ENCODE data around the gene HPCA.

Gene HPCA

GRCh38 chr1:32878637-32879041 lies 7.7 kb upstream of the HPCA start:
- H3K27me3 ChIP-seq (ENCODE audit: insufficient read depth, low read length, poor library complexity), result no peaks in the 10 kb centered on the region
- no peaks in the 10 kb centered on the region for H3K36me3 ChIP-seq (ENCODE audit: control insufficient read depth, insufficient read depth, low read length)
- H4K8ac ChIP-seq (ENCODE audit: low read depth, low read length), result no peak overlapping the region
- H4K5ac ChIP-seq (ENCODE audit: low read length), result no peak overlapping the region
- H3K9ac ChIP-seq (ENCODE audit: low read length), result no peak overlapping the region
- H3K18ac ChIP-seq (ENCODE audit: low read length), result no peak overlapping the region
- DNase-seq, result no peak
- WGBS (ENCODE audit: extremely low coverage, insufficient coverage, low lambda C conversion rate), result no CpG with 5 or more reads among the region's 5 CpGs
- H3K4me2 ChIP-seq (ENCODE audit: low read length), result no peak overlapping the region
- no peak overlapping the region for H3K4ac ChIP-seq (ENCODE audit: low read depth, low read length)
- H3K79me1 ChIP-seq (ENCODE audit: low read length), result no peaks in the 10 kb centered on the region
- H2AK5ac ChIP-seq (ENCODE audit: low read length), result no peak overlapping the region
- H3K4me3 ChIP-seq (ENCODE audit: low read length), result no peak overlapping the region
- no peak overlapping the region for H2BK5ac ChIP-seq (ENCODE audit: low read length)
- no peak overlapping the region for H3K56ac ChIP-seq (ENCODE audit: low read length)
- H3K4me1 ChIP-seq (ENCODE audit: control insufficient read depth, low read depth, low read length), result peaks cover 5% of the 10 kb centered on the region
- H2BK15ac ChIP-seq (replicated peaks; ENCODE audit: low read depth), result no peak overlapping the region
- H3K23ac ChIP-seq (ENCODE audit: low read length), result no peak overlapping the region
- H3K79me2 ChIP-seq (ENCODE audit: control insufficient read depth, insufficient read depth, low read length), result no peaks in the 10 kb centered on the region
- no peak overlapping the region for H2BK120ac ChIP-seq (ENCODE audit: low read depth, low read length)
- H3K27ac ChIP-seq (ENCODE audit: low read depth, low read length), result no peak overlapping the region

DNA sequence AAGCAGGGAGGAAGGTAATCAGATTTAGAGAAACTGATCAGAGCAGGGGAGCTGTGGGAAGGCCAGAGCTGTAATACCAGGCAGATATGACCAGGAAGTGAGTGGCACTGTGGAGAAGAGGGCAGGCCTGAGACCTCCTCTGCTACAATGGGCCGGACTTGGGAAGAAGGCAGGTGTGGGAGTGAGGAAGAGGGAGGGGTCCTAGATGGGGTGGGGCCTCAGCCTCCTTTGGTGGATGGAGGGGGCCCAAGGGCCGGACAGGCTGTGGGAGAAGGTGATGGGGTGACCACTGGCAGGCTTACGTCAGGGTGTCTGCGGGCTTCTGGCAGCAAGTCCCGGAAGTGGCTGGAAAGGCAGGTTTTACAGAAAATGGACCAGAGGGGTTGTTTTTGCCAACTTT lies 5.0 kb upstream of the HPCA start:
- Histone ChIP-seq H3K9ac (ENCODE audit: low read length) (no peak overlapping the region), H3K27me3 (ENCODE audit: insufficient read depth, low read length, poor library complexity) (peaks cover 3% of the 10 kb centered on the region), H4K8ac (ENCODE audit: low read depth, low read length) (no peak overlapping the region), H3K4me1 (ENCODE audit: control insufficient read depth, low read depth, low read length) (peaks cover 2% of the 10 kb centered on the region), H3K79me2 (ENCODE audit: control insufficient read depth, insufficient read depth, low read length) (no peaks in the 10 kb centered on the region), H3K23ac (ENCODE audit: low read length) (no peak overlapping the region), H2AK5ac (ENCODE audit: low read length) (no peak overlapping the region), H3K36me3 (ENCODE audit: control insufficient read depth, insufficient read depth, low read length) (no peaks in the 10 kb centered on the region), H3K4me3 (ENCODE audit: low read length) (no peak overlapping the region), H2BK5ac (ENCODE audit: low read length) (no peak overlapping the region), H3K56ac (ENCODE audit: low read length) (no peak overlapping the region), H4K5ac (ENCODE audit: low read length) (no peak overlapping the region), H3K4me2 (ENCODE audit: low read length) (no peak overlapping the region), H2BK120ac (ENCODE audit: low read depth, low read length) (no peak overlapping the region), H3K4ac (ENCODE audit: low read depth, low read length) (no peak overlapping the region), H2BK15ac (replicated peaks; ENCODE audit: low read depth) (no peak overlapping the region), H3K18ac (ENCODE audit: low read length) (no peak overlapping the region), H3K27ac (ENCODE audit: low read depth, low read length) (no peak overlapping the region), H3K79me1 (ENCODE audit: low read length) (no peaks in the 10 kb centered on the region)
- no CpG with 5 or more reads among the region's 5 CpGs for WGBS (ENCODE audit: extremely low coverage, insufficient coverage, low lambda C conversion rate)
- no peak for DNase-seq

- no peak overlapping the region for H3K56ac ChIP-seq (ENCODE audit: low read length)
- H4K8ac ChIP-seq (ENCODE audit: low read depth, low read length), result no peak overlapping the region
- H3K27ac ChIP-seq (ENCODE audit: low read depth, low read length), result no peak overlapping the region
- no peak overlapping the region for H3K23ac ChIP-seq (ENCODE audit: low read length)
- no peak overlapping the region for H2BK15ac ChIP-seq (replicated peaks; ENCODE audit: low read depth)
- no peak overlapping the region for H2AK5ac ChIP-seq (ENCODE audit: low read length)
- H3K4ac ChIP-seq (ENCODE audit: low read depth, low read length), result no peak overlapping the region
- no peaks in the 10 kb centered on the region for H3K79me2 ChIP-seq (ENCODE audit: control insufficient read depth, insufficient read depth, low read length)
- no peak overlapping the region for H3K4me2 ChIP-seq (ENCODE audit: low read length)
- H2BK120ac ChIP-seq (ENCODE audit: low read depth, low read length), result no peak overlapping the region
- peaks cover 3% of the 10 kb centered on the region for H3K27me3 ChIP-seq (ENCODE audit: insufficient read depth, low read length, poor library complexity)
- no CpG with 5 or more reads among the region's 22 CpGs for WGBS (ENCODE audit: extremely low coverage, insufficient coverage, low lambda C conversion rate)
- H3K4me1 ChIP-seq (ENCODE audit: control insufficient read depth, low read depth, low read length), result no peaks in the 10 kb centered on the region
- no peak overlapping the region for H3K4me3 ChIP-seq (ENCODE audit: low read length)
- no peak overlapping the region for H3K18ac ChIP-seq (ENCODE audit: low read length)
- no peak overlapping the region for H4K5ac ChIP-seq (ENCODE audit: low read length)
- H3K9ac ChIP-seq (ENCODE audit: low read length), result no peak overlapping the region
- no peak for DNase-seq
- H2BK5ac ChIP-seq (ENCODE audit: low read length), result no peak overlapping the region
- H3K36me3 ChIP-seq (ENCODE audit: control insufficient read depth, insufficient read depth, low read length), result no peaks in the 10 kb centered on the region
- no peaks in the 10 kb centered on the region for H3K79me1 ChIP-seq (ENCODE audit: low read length)
These were observed 4.1 kb upstream of the HPCA start for GRCh38 chr1:32881871-32882850.

GRCh38 chr1:32883338-32884031 lies 2.8 kb upstream of the HPCA start:
- Histone ChIP-seq H2BK15ac (replicated peaks; ENCODE audit: low read depth) (no peak overlapping the region), H3K27ac (ENCODE audit: low read depth, low read length) (no peak overlapping the region), H3K56ac (ENCODE audit: low read length) (no peak overlapping the region), H3K27me3 (ENCODE audit: insufficient read depth, low read length, poor library complexity) (peaks cover 3% of the 10 kb centered on the region), H2BK120ac (ENCODE audit: low read depth, low read length) (no peak overlapping the region), H3K9ac (ENCODE audit: low read length) (no peak overlapping the region), H2AK5ac (ENCODE audit: low read length) (no peak overlapping the region), H4K5ac (ENCODE audit: low read length) (no peak overlapping the region), H3K4me1 (ENCODE audit: control insufficient read depth, low read depth, low read length) (no peaks in the 10 kb centered on the region), H3K79me2 (ENCODE audit: control insufficient read depth, insufficient read depth, low read length) (no peaks in the 10 kb centered on the region), H3K4ac (ENCODE audit: low read depth, low read length) (no peak overlapping the region), H4K8ac (ENCODE audit: low read depth, low read length) (no peak overlapping the region), H2BK5ac (ENCODE audit: low read length) (no peak overlapping the region), H3K23ac (ENCODE audit: low read length) (no peak overlapping the region), H3K18ac (ENCODE audit: low read length) (no peak overlapping the region), H3K36me3 (ENCODE audit: control insufficient read depth, insufficient read depth, low read length) (no peaks in the 10 kb centered on the region), H3K4me2 (ENCODE audit: low read length) (no peak overlapping the region), H3K4me3 (ENCODE audit: low read length) (no peak overlapping the region), H3K79me1 (ENCODE audit: low read length) (no peaks in the 10 kb centered on the region)
- no CpG with 5 or more reads among the region's 7 CpGs for WGBS (ENCODE audit: extremely low coverage, insufficient coverage, low lambda C conversion rate)
- no peak for DNase-seq

GRCh38 chr1:32884032-32884372 lies 2.3 kb upstream of the HPCA start:
- no peak overlapping the region for H4K8ac ChIP-seq (ENCODE audit: low read depth, low read length)
- H3K27ac ChIP-seq (ENCODE audit: low read depth, low read length), result no peak overlapping the region
- H2BK15ac ChIP-seq (replicated peaks; ENCODE audit: low read depth), result no peak overlapping the region
- WGBS (ENCODE audit: extremely low coverage, insufficient coverage, low lambda C conversion rate), result no CpG with 5 or more reads among the region's 4 CpGs
- no peaks in the 10 kb centered on the region for H3K79me2 ChIP-seq (ENCODE audit: control insufficient read depth, insufficient read depth, low read length)
- no peak overlapping the region for H3K4me3 ChIP-seq (ENCODE audit: low read length)
- H3K56ac ChIP-seq (ENCODE audit: low read length), result no peak overlapping the region
- no peak overlapping the region for H2BK120ac ChIP-seq (ENCODE audit: low read depth, low read length)
- no peak overlapping the region for H3K9ac ChIP-seq (ENCODE audit: low read length)
- no peaks in the 10 kb centered on the region for H3K36me3 ChIP-seq (ENCODE audit: control insufficient read depth, insufficient read depth, low read length)
- no peak overlapping the region for H4K5ac ChIP-seq (ENCODE audit: low read length)
- H2AK5ac ChIP-seq (ENCODE audit: low read length), result no peak overlapping the region
- no peaks in the 10 kb centered on the region for H3K4me1 ChIP-seq (ENCODE audit: control insufficient read depth, low read depth, low read length)
- peaks cover 3% of the 10 kb centered on the region for H3K27me3 ChIP-seq (ENCODE audit: insufficient read depth, low read length, poor library complexity)
- H2BK5ac ChIP-seq (ENCODE audit: low read length), result no peak overlapping the region
- no peak overlapping the region for H3K23ac ChIP-seq (ENCODE audit: low read length)
- H3K4ac ChIP-seq (ENCODE audit: low read depth, low read length), result no peak overlapping the region
- DNase-seq, result no peak
- no peak overlapping the region for H3K4me2 ChIP-seq (ENCODE audit: low read length)
- H3K79me1 ChIP-seq (ENCODE audit: low read length), result no peaks in the 10 kb centered on the region
- no peak overlapping the region for H3K18ac ChIP-seq (ENCODE audit: low read length)

All from mesendoderm (in vitro differentiated cells).